ENCODE results near the gene E2F6. TPM values are rescaled to one million over a fixed set of nuclear protein-coding genes. Genes with fewer than 3 reads are reported as not detected.

Gene E2F6
- polyA plus RNA-seq, 1 donor from 2014 or later = 39.1 TPM

GRCh38 chr2:11409572-11409959 lies 56.4 kb downstream of the E2F6 start:
- Histone ChIP-seq H4K20me1 (ENCODE audit: insufficient read depth) (no peaks in the 10 kb centered on the region), H3K27me3 (ENCODE audit: insufficient read depth, low read depth, low read length) (no peaks in the 10 kb centered on the region), H2AFZ (ENCODE audit: low read depth, low read length) (no peak overlapping the region), H3K27ac (ENCODE audit: low read length) (no peak overlapping the region), H3K36me3 (ENCODE audit: insufficient read depth, low read length) (no peaks in the 10 kb centered on the region), H3F3A (ENCODE audit: insufficient read depth, low read length, poor library complexity, severe bottlenecking) (no peaks in the 10 kb centered on the region), H3K4me3 (ENCODE audit: low read length) (no peak overlapping the region), H3K9me3 (ENCODE audit: low read length) (no peaks in the 10 kb centered on the region), H3K4me2 (ENCODE audit: low read length) (no peak overlapping the region), H3K9me2 (ENCODE audit: insufficient read depth, low read length) (no peaks in the 10 kb centered on the region), H3K79me2 (replicated peaks; ENCODE audit: insufficient read depth, low read length) (no peaks in the 10 kb centered on the region), H3K9ac (ENCODE audit: low read length) (no peak overlapping the region)
- no peak for TF ChIP-seq REST (IDR thresholded peaks at IDR 0.05; ENCODE audit: borderline replicate concordance)

GRCh38 chr2:11408959-11409571 lies 56.9 kb downstream of the E2F6 start:
- Histone ChIP-seq H3F3A (ENCODE audit: insufficient read depth, low read length, poor library complexity, severe bottlenecking) (no peaks in the 10 kb centered on the region), H3K4me3 (ENCODE audit: low read length) (no peak overlapping the region), H4K20me1 (ENCODE audit: insufficient read depth) (no peaks in the 10 kb centered on the region), H3K36me3 (ENCODE audit: insufficient read depth, low read length) (no peaks in the 10 kb centered on the region), H3K9me2 (ENCODE audit: insufficient read depth, low read length) (no peaks in the 10 kb centered on the region), H3K9ac (ENCODE audit: low read length) (no peak overlapping the region), H2AFZ (ENCODE audit: low read depth, low read length) (no peak overlapping the region), H3K79me2 (replicated peaks; ENCODE audit: insufficient read depth, low read length) (no peaks in the 10 kb centered on the region), H3K9me3 (ENCODE audit: low read length) (no peaks in the 10 kb centered on the region), H3K27ac (ENCODE audit: low read length) (no peak overlapping the region), H3K27me3 (ENCODE audit: insufficient read depth, low read depth, low read length) (no peaks in the 10 kb centered on the region), H3K4me2 (ENCODE audit: low read length) (no peak overlapping the region)
- TF ChIP-seq EP300 (conservative IDR thresholded peaks at IDR 0.05; ENCODE audit: poor library complexity, severe bottlenecking) (no peak), POLR2AphosphoS5 (IDR thresholded peaks at IDR 0.05) (no peak), EZH2 (IDR thresholded peaks at IDR 0.05; ENCODE audit: borderline replicate concordance, insufficient read depth, low read length, poor library complexity, severe bottlenecking) (no peak), SMC3 (conservative IDR thresholded peaks at IDR 0.05; ENCODE audit: poor library complexity) (no peak), CTCF (IDR thresholded peaks at IDR 0.05; ENCODE audit: poor library complexity, severe bottlenecking) (no peak), TAF1 (IDR thresholded peaks at IDR 0.05; ENCODE audit: low read depth) (no peak), REST (IDR thresholded peaks at IDR 0.05; ENCODE audit: borderline replicate concordance) (no peak), MXI1 (conservative IDR thresholded peaks at IDR 0.05; ENCODE audit: poor library complexity, severe bottlenecking) (no peak), RAD21 (conservative IDR thresholded peaks at IDR 0.05) (no peak)

Data from neural cell (in vitro differentiated cells).